SK-N-SH treated with all-trans-retinoic acid at 6 μM for 48 hours (cell line): ENCODE data around the gene TLCD5.
A peak's percentile ranks its signal among the peaks of the same experiment; 100 is the strongest.

Experiments used
- ATAC-seq: fragments of 200-7000 bp; cut with Tn5 transposase; 3 replicates; pipeline ENCODE4 v1.9.1; 2020; ENCODE audit warnings: mild to moderate bottlenecking, moderate library complexity
- ARNTL ChIP-seq: fragments of 450-650 bp; formaldehyde crosslinking; IDR thresholded peaks from 2 replicates; pipeline ENCODE4 v1.5.0; 2020; ENCODE audit warnings: low read depth, mild to moderate bottlenecking, moderate library complexity, borderline replicate concordance
- BACH2 ChIP-seq: fragments of 250-450 bp; sonication (Bioruptor Pico); IDR thresholded peaks from 2 replicates; pipeline ENCODE4 v1.9.0; 2021; ENCODE audit warnings: mild to moderate bottlenecking, borderline replicate concordance
- CSDC2 ChIP-seq: fragments of 250-450 bp; sonication (Bioruptor Pico); IDR thresholded peaks from 2 replicates; pipeline ENCODE4 v1.5.0; 2020; ENCODE audit warnings: mild to moderate bottlenecking, moderate library complexity
- ESRRG ChIP-seq: fragments of 250-450 bp; sonication (Bioruptor Pico); IDR thresholded peaks from 2 replicates; pipeline ENCODE4 v1.6.1; 2021; ENCODE audit warnings: mild to moderate bottlenecking
- GLIS3 ChIP-seq: fragments of 250-450 bp; sonication (Bioruptor Pico); IDR thresholded peaks from 2 replicates; pipeline ENCODE4 v1.5.0; 2020; ENCODE audit warnings: mild to moderate bottlenecking, moderate library complexity
- ISL1 ChIP-seq: fragments of 250-450 bp; sonication (Bioruptor Pico); IDR thresholded peaks from 2 replicates; pipeline ENCODE4 v2.1.2; 2022; ENCODE audit warnings: mild to moderate bottlenecking, moderate library complexity
- OSR1 ChIP-seq: fragments of 250-450 bp; sonication (Bioruptor Pico); IDR thresholded peaks from 2 replicates; pipeline ENCODE4 v1.8.0; 2022; ENCODE audit warnings: moderate library complexity, mild to moderate bottlenecking, inconsistent platforms
- RARB ChIP-seq: fragments of 250-450 bp; sonication (Bioruptor Pico); IDR thresholded peaks from 2 replicates; pipeline ENCODE4 v1.8.0; 2021; ENCODE audit warnings: mild to moderate bottlenecking, moderate library complexity
- SNAI2 ChIP-seq: fragments of 250-450 bp; sonication (Bioruptor Pico); IDR thresholded peaks from 2 replicates; pipeline ENCODE4 v1.5.0; 2020; ENCODE audit warnings: mild to moderate bottlenecking, moderate library complexity
- TCF4 ChIP-seq: fragments of 250-450 bp; sonication (Bioruptor Pico); IDR thresholded peaks from 2 replicates; pipeline ENCODE4 v1.8.0; 2021; ENCODE audit warnings: mild to moderate bottlenecking, moderate library complexity, borderline replicate concordance
- TSHZ2 ChIP-seq: fragments of 250-450 bp; sonication (Bioruptor Pico); IDR thresholded peaks from 2 replicates; pipeline ENCODE4 v1.5.0; 2020; ENCODE audit warnings: mild to moderate bottlenecking, moderate library complexity
- ZC3H10 ChIP-seq: fragments of 250-450 bp; sonication (Bioruptor Pico); IDR thresholded peaks from 2 replicates; pipeline ENCODE4 v1.5.1; 2021; ENCODE audit warnings: mild to moderate bottlenecking, moderate library complexity
- ZFP3 ChIP-seq: fragments of 250-450 bp; sonication (Bioruptor Pico); IDR thresholded peaks from 2 replicates; pipeline ENCODE4 v1.5.0; 2020; ENCODE audit warnings: mild to moderate bottlenecking, moderate library complexity
- ZFP30 ChIP-seq: fragments of 450-650 bp; formaldehyde crosslinking; IDR thresholded peaks from 2 replicates; pipeline ENCODE4 v1.5.0; 2022; ENCODE audit warnings: mild to moderate bottlenecking, moderate library complexity
- ZNF70 ChIP-seq: fragments of 450-650 bp; formaldehyde crosslinking; IDR thresholded peaks from 2 replicates; pipeline ENCODE4 v1.5.0; 2020; ENCODE audit warnings: mild to moderate bottlenecking, moderate library complexity
- TF ChIP-seq, protein P1 (sequence below): fragments of 250-450 bp; sonication (Bioruptor Pico); IDR thresholded peaks from 2 replicates; pipeline ENCODE4 v1.8.0; 2020; ENCODE audit warnings: mild to moderate bottlenecking, moderate library complexity, borderline replicate concordance

Gene TLCD5

DNA sequence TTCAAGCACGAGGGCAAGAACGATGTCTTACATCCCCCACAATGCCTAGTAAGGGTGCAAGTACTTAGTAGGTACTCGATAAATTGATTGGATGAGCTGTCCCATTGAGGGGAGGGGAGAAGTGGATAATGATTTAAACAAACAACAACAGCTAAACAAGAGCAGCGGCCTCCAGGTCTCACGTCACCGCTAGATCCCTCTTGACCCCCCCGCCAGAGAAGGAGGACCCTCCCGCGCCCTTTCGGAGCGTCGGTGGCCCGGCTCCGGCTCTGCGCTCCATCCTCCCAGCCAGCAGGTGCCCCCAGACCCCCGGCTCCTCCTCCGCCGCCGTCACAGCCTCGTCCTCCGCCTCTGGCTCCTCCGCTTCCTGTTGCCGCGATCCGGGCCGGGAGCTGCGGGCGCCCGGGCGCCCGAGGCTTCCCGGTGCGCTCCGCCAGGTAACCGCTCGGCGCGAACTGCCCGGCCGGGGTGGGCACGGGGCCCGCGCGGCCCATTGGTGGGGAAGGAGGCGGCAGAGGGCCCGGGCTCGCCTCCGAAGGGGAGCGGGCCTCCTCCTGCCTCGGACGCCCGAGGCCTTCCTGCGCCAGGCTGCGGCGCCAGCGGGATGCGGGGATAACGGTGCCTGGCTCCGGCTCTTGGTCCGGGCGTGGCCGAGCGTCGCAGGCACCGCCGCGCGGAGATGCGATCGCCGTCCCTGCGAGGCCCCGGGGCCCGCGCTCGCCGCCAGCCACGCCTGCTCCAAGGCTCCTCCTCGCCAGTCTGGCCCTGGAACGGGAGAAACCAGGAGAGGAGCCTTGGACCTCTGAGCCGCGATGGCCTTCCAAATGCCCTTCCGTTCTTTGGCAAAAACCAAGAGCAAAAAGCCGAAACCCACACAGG is at the start of gene TLCD5:
TLCD5 (plus strand) TSS at position 368 of the 879 bp plus-strand sequence. CDS start 2,143 bp downstream, outside the sequence.
- ATAC-seq = peak; percentile 90
- TF ChIP-seq, protein P1, sequence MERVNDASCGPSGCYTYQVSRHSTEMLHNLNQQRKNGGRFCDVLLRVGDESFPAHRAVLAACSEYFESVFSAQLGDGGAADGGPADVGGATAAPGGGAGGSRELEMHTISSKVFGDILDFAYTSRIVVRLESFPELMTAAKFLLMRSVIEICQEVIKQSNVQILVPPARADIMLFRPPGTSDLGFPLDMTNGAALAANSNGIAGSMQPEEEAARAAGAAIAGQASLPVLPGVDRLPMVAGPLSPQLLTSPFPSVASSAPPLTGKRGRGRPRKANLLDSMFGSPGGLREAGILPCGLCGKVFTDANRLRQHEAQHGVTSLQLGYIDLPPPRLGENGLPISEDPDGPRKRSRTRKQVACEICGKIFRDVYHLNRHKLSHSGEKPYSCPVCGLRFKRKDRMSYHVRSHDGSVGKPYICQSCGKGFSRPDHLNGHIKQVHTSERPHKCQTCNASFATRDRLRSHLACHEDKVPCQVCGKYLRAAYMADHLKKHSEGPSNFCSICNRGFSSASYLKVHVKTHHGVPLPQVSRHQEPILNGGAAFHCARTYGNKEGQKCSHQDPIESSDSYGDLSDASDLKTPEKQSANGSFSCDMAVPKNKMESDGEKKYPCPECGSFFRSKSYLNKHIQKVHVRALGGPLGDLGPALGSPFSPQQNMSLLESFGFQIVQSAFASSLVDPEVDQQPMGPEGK (CRISPR knock-in tag) = 0 out of 2 replicates have a peak, but pooled peaks have one; percentile 29
- TF ChIP-seq GLIS3 (CRISPR knock-in tag) (no peak), SNAI2 (CRISPR knock-in tag) (peak; percentile 43; the same call in 1 of the 2 replicates), ZFP3 (CRISPR knock-in tag) (no peak), ARNTL (CRISPR knock-in tag) (no peak)
- TF ChIP-seq, all 23 proteins: peak for 2

DNA sequence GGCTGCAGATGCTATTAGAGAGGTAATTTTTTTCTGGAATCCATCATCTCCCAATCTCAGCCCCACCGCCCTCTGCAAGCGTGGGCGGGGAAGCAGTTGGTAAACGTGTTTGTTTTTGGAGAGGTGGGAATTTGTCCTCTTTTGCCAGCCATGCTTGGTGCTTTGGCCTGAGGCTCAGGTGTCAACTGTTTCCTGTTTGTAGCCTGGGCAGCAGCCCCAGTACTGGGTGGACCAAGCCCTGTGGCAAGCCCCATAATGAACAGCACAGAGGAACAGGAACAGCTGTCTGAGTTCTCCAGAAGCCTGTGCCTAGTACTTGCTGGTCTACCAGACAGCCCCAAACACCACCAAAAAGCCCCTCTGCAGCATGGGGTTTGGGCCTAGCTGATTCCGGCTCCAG is 45.6 kb upstream of the TLCD5 start:
- TF ChIP-seq GLIS3 (CRISPR knock-in tag) (no peak), BACH2 (no peak), ZC3H10 (no peak), CSDC2 (CRISPR knock-in tag) (no peak), OSR1 (no peak)
- TF ChIP-seq, protein P1 (CRISPR knock-in tag) = no peak
- ATAC-seq = no peak

GRCh38 chr11:120280600-120281051 is 44.5 kb upstream of the TLCD5 start:
- peak; percentile 48 for ATAC-seq
- no peak for TF ChIP-seq ZC3H10
- TF ChIP-seq RARB (CRISPR knock-in tag) = no peak
- TF ChIP-seq ESRRG (CRISPR knock-in tag) = no peak
- no peak for TF ChIP-seq BACH2
- TF ChIP-seq ZFP3 (CRISPR knock-in tag) = no peak
- no peak for TF ChIP-seq GLIS3 (CRISPR knock-in tag)
- TF ChIP-seq TSHZ2 = no peak
- TF ChIP-seq TCF4 = no peak
- TF ChIP-seq, protein P1 (CRISPR knock-in tag) = no peak
- no peak for TF ChIP-seq ISL1
- no peak for TF ChIP-seq CSDC2 (CRISPR knock-in tag)
- no peak for TF ChIP-seq SNAI2 (CRISPR knock-in tag)
- no peak for TF ChIP-seq ARNTL (CRISPR knock-in tag)
- no peak for TF ChIP-seq ZFP30 (CRISPR knock-in tag)

- TF ChIP-seq ZNF70 (CRISPR knock-in tag) = peak; percentile 83
- TF ChIP-seq ESRRG (CRISPR knock-in tag) = no peak
- peak; percentile 50 for ATAC-seq
Observed at GRCh38 chr11:120281143-120281795, 43.8 kb upstream of the TLCD5 start.
